GM13977 (cell line): Measurements from ENCODE around the gene MYOM1.
"Not testable (repeated sequence)": the region's sequence is repeated elsewhere in the genome, so short reads cannot be mapped to it uniquely, and the experiment has no call there.

Experiments
- DNase-seq: peaks from one replicate; pipeline ENCODE4 v3.0.0; 2012; ENCODE audit warnings: low spot score
- in situ Hi-C: fragments of 300-500 bp; cut with MboI; formaldehyde crosslinking; loops from one replicate; pipeline ENCODE4 v1.12.0; 2022; ENCODE audit warnings: low sequenced_read_pairs, low pct_unique_long_range_greater_than_20kb, mixed read lengths, inconsistent platforms; ENCODE audit not compliant: unreplicated experiment
- TF ChIP-seq, protein P1 (sequence below): IDR thresholded peaks from 2 replicates; pipeline ENCODE4 v1.5.1; 2012; ENCODE audit warnings: mild to moderate bottlenecking, control low read depth; ENCODE audit not compliant: insufficient read depth; ENCODE audit errors: extremely low read depth, missing control alignments

The MYOM1 gene

DNA sequence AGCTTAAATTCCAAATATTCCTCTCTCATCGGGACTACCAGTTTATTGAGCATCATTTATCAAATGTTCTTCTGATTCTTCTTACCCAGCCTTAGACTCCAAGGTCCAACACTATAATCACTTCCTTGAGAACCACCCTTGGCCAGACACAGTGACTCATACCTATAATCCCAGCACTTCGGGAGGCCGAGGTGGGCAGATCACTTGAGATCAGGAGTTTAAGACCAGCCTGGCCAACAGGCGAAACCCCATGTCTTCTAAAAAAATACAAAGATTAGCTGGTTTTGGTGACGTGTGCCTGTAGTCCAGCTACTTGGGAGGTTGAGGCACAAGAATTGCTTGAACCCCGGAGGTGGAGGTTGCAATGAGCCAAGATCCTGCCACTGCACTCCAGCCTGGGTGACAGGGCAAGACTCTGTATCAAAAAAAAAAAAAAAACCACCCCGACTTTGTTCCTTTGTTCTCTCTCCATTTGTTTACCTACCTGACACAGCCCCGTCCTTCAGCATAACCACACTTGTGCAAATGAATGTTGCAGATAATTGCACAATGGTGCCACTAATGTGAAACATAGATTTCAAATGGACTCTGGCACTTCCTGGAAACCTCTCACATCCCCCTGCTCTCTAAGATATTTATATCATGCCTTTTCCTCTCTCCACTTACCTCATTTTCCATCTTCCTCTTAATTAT, 167.9 kb downstream of the MYOM1 start:
- DNase-seq, result no peak
- in situ Hi-C loops, result no loop called here
- TF ChIP-seq, protein P1, sequence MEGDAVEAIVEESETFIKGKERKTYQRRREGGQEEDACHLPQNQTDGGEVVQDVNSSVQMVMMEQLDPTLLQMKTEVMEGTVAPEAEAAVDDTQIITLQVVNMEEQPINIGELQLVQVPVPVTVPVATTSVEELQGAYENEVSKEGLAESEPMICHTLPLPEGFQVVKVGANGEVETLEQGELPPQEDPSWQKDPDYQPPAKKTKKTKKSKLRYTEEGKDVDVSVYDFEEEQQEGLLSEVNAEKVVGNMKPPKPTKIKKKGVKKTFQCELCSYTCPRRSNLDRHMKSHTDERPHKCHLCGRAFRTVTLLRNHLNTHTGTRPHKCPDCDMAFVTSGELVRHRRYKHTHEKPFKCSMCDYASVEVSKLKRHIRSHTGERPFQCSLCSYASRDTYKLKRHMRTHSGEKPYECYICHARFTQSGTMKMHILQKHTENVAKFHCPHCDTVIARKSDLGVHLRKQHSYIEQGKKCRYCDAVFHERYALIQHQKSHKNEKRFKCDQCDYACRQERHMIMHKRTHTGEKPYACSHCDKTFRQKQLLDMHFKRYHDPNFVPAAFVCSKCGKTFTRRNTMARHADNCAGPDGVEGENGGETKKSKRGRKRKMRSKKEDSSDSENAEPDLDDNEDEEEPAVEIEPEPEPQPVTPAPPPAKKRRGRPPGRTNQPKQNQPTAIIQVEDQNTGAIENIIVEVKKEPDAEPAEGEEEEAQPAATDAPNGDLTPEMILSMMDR, result no peak

DNA sequence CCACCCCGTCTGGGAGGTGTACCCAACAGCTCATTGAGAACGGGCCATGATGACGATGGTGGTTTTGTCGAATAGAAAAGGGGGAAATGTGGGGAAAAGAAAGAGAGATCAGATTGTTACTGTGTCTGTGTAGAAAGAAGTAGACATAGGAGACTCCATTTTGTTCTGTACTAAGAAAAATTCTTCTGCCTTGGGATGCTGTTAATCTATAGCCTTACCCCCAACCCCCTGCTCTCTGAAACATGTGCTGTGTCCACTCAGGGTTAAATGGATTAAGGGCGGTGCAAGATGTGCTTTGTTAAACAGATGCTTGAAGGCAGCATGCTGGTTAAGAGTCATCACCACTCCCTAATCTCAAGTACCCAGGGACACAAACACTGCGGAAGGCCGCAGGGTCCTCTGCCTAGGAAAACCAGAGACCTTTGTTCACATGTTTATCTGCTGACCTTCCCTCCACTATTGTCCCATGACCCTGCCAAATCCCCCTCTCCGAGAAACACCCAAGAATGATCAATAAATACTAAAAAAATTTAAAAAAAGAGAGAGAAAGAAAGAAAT, 169.8 kb downstream of the MYOM1 start:
- in situ Hi-C loops, DNase-seq: not testable (repeated sequence)

DNA sequence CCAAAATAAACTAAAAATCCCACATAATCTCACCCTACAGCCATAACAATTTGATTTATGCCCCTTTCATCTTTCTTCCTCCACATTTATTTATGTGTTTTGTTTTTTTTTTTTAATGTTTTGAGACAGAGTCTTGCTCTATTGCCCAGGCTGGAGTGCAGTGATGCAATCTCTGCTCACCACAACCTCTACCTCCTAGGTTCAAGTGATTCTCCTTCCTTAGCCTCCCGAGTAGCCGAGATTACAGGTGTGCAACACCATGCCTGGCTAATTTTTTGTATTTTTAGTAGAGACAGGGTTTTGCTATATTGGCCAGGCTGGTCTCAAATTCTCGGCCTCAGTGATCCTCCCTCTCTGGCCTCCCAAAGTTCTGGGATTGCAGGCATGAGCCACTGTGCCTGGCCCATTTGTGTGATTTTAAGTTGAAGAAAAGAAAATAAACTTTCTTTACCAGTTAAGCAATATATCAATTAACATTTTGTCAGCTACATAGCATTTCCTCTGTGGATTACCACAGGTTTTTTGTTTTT, 170.9 kb downstream of the MYOM1 start:
- TF ChIP-seq, protein P1, result no peak
- in situ Hi-C loops, result no loop called here
- no peak for DNase-seq

DNA sequence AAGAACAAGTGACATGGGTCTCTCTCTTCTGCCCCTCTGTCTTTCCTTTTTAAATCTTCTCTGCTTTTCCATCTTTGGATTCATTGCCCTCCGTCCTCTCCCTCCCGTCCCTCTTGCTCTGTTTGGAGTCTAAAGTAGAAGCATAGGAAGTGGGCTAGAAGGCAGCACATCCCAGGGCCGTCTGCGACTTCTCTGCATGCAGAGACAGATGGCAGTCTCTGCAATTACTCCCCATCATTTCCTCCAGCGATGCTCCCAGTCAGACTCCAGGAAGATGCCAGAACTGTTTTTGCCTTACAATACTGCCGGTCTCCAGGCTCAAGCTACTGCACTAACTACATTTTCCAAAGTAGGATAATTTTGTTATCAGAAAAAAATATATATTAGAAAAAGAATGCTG, 171.6 kb downstream of the MYOM1 start:
- in situ Hi-C loops, result no loop called here
- TF ChIP-seq, protein P1, result no peak
- no peak for DNase-seq

DNA sequence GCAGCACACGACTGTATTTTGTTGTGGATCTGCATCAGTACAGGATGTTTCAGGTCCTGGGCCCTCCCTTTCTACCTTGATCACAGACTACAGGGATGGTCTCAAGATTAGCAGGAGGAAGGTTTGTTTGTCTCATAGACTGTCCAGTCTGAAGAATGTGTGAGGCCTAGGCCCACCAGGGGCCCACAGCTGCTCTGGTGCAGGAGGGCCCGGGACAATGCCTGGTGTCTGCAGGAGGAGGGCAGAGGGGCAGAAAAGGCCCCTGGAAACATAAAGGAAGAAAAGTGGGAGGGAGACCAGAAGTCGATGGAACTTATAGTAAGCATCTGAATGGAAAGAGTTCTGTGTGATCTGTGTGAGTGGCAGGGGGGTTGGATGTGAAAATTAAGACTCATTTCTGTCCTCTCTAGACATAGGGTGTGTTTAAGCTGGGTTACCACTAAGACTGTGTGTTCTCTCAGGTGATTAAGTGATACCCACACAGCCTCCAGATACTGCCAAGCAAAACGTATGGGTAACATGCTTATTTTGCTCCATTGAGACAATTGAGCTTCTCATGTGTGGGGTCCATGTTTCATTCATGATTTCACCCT, 173.5 kb downstream of the MYOM1 start:
- peak; percentile 49 for DNase-seq
- in situ Hi-C loops, result no loop called here
- TF ChIP-seq, protein P1, result no peak

DNA sequence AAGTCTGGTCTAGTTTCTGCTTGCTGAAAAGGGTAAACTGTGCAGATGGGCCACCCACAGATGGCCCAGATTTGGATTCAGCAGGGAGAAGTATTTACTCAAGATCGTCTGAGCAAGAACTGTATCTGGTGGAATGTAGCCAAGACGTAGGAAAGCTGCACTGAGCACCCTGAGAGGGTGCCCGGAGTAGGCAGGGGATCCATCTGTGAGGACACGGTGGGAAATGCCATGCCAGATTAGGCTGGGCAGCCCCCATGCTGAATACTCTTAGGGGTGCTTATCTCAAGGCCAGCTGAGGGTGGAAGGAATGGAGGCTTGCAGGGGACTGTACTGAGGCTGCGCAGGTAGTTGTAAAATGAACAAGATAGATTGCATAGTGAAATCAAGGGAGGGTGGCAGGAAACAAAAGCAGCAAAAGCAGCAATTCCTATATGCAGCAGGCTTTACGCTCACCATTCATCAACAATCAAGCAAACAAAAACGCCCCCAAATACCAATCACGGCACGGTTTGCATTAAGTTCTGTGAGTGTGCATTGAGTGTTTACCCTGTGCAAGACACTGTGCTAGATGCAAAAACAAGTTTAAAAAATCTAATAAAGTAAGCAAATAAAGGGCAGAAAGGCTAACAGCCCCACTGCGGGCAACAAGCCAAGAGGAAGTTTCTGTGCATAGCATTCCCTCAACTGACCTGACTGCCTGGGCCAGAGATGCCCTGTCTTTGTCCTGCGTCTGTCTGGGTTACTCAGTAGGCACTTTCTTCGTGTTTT, 174.7 kb downstream of the MYOM1 start:
- in situ Hi-C loops, result no loop called here
- no peak for DNase-seq
- TF ChIP-seq, protein P1, result no peak
